Measurements from ENCODE around the gene PSMA5. TPM values are rescaled to one million over a fixed set of nuclear protein-coding genes. Genes with fewer than 3 reads are reported as not detected.

The PSMA5 gene
- total RNA-seq, 1 experiment from 2014 or later = 169 TPM

DNA sequence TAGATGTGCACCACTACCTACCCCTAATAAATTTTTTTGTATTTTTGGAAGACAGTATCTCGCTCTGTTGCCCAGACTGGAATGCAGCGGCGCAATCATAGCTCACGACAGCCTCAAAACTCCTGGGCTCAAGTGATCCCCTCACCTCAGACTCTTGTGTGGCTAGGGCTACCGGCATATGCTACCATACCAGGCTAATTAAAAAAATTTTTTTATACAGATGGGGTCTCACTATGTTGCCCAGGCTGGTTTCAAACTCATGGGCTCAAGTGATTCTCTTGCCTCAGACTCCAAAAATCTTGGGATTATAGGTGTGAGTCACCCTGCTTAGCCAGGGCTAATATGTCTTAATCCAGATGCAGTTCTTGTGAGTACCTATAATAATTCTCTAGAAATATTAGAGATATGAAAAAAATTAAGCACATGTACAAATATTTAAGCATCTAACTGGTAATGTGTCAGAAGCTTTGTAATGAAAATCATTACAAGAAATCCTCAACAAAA is 38.0 kb downstream of the PSMA5 start:
- H3K4me3 ChIP-seq (replicated peaks in 1 of 2; ENCODE audit: low read depth in 1 of 2, low read length in 2 of 2) = no peak overlapping the region
- BruUV-seq (replicated peaks) = no TSS peak
- ATAC-seq (no peak), DNase-seq (ENCODE audit: low read depth, low spot score) (no peak)
- H3K79me2 ChIP-seq (ENCODE audit: insufficient read depth, low read length) = no peaks in the 10 kb centered on the region
- H3K4me2 ChIP-seq (ENCODE audit: low read length) = no peak overlapping the region
- no peak overlapping the region for H2AFZ ChIP-seq (ENCODE audit: low read depth, low read length, poor library complexity, severe bottlenecking)
- ChIA-PET CTCF (interaction anchor here (0.9 kb wide), 1 partner anchor 14 kb away, joined by 3 read pairs; no protein-coding TSS in a partner anchor), RAD21 (ENCODE audit: low non-redundant PET in 1 of 2, low total read pairs in 2 of 2, uncharacterized antibody in 2 of 2, unreplicated experiment in 2 of 2) (no interaction called here), POLR2A (no interaction called here)
- intact Hi-C loops (cut with micrococcal nuclease) = no loop called here
- no peaks in the 10 kb centered on the region for H3K9me3 ChIP-seq (ENCODE audit: control insufficient read depth in 1 of 2, insufficient read depth in 1 of 2, low read depth in 1 of 2, low read length in 2 of 2)
- H3K9me2 ChIP-seq (ENCODE audit: insufficient read depth) = no peaks in the 10 kb centered on the region
- no peaks in the 10 kb centered on the region for H3K27me3 ChIP-seq (ENCODE audit: insufficient read depth, low read length)
- H3K4me1 ChIP-seq (ENCODE audit: control insufficient read depth in 1 of 2, insufficient read depth in 2 of 2, low read length in 2 of 2) = no peaks in the 10 kb centered on the region
- no peaks in the 10 kb centered on the region for H4K20me1 ChIP-seq (ENCODE audit: insufficient read depth)
- H3K9ac ChIP-seq (ENCODE audit: low read length) = no peak overlapping the region
- TF ChIP-seq POLR2A (IDR thresholded peaks at IDR 0.05; ENCODE audit: borderline replicate concordance, extremely low read depth, insufficient read depth, insufficient read length) (no peak), RAD21 (IDR thresholded peaks at IDR 0.05; ENCODE audit: low read depth) (no peak), EZH2 (IDR thresholded peaks at IDR 0.05) (no peak), SP1 (IDR thresholded peaks at IDR 0.05; ENCODE audit: low read depth) (no peak), YY1 (IDR thresholded peaks at IDR 0.05; ENCODE audit: extremely low read depth, insufficient replicate concordance, low read depth, low read length) (no peak), SRF (IDR thresholded peaks at IDR 0.05; ENCODE audit: low read depth) (no peak), ZFX (IDR thresholded peaks at IDR 0.05) (no peak), CEBPB (IDR thresholded peaks at IDR 0.05; ENCODE audit: low read depth) (no peak), ZNF274 (IDR thresholded peaks at IDR 0.05; ENCODE audit: low read depth, low read length) (no peak), FOSL1 (IDR thresholded peaks at IDR 0.05; ENCODE audit: low read depth) (no peak)
- TF ChIP-seq, protein P1, sequence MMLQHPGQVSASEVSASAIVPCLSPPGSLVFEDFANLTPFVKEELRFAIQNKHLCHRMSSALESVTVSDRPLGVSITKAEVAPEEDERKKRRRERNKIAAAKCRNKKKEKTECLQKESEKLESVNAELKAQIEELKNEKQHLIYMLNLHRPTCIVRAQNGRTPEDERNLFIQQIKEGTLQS (IDR thresholded peaks at IDR 0.05) = no peak
- H3K36me3 ChIP-seq (ENCODE audit: control insufficient read depth in 1 of 2, insufficient read depth in 2 of 2, low read length in 2 of 2) = no peaks in the 10 kb centered on the region
- no peak overlapping the region for H3K27ac ChIP-seq (ENCODE audit: low read depth, low read length)

- Histone ChIP-seq H3K79me2 (ENCODE audit: insufficient read depth, low read length) (no peaks in the 10 kb centered on the region), H3K9me2 (ENCODE audit: insufficient read depth) (no peaks in the 10 kb centered on the region), H2AFZ (ENCODE audit: low read depth, low read length, poor library complexity, severe bottlenecking) (no peak overlapping the region), H3K4me3 (replicated peaks in 1 of 2; ENCODE audit: low read depth in 1 of 2, low read length in 2 of 2) (no peak overlapping the region), H3K4me2 (ENCODE audit: low read length) (no peak overlapping the region), H3K9me3 (ENCODE audit: control insufficient read depth in 1 of 2, insufficient read depth in 1 of 2, low read depth in 1 of 2, low read length in 2 of 2) (no peaks in the 10 kb centered on the region), H4K20me1 (ENCODE audit: insufficient read depth) (no peaks in the 10 kb centered on the region), H3K36me3 (ENCODE audit: control insufficient read depth in 1 of 2, insufficient read depth in 2 of 2, low read length in 2 of 2) (no peaks in the 10 kb centered on the region), H3K27me3 (ENCODE audit: insufficient read depth, low read length) (no peaks in the 10 kb centered on the region), H3K27ac (ENCODE audit: low read depth, low read length) (no peak overlapping the region), H3K4me1 (ENCODE audit: control insufficient read depth in 1 of 2, insufficient read depth in 2 of 2, low read length in 2 of 2) (no peaks in the 10 kb centered on the region), H3K9ac (ENCODE audit: low read length) (no peak overlapping the region)
- CTCF ChIA-PET = no interaction called here
- RAD21 ChIA-PET (ENCODE audit: low non-redundant PET in 1 of 2, low total read pairs in 2 of 2, uncharacterized antibody in 2 of 2, unreplicated experiment in 2 of 2) = no interaction called here
- ATAC-seq = no peak
- intact Hi-C loops (cut with micrococcal nuclease) = no loop called here
- TF ChIP-seq TCF7L2 (IDR thresholded peaks at IDR 0.05; ENCODE audit: borderline replicate concordance, extremely low read depth, insufficient read depth, insufficient read length) (no peak), EGR1 (IDR thresholded peaks at IDR 0.05; ENCODE audit: low read depth) (no peak)
- POLR2A ChIA-PET = no interaction called here
- no TSS peak for BruUV-seq (replicated peaks)
- DNase-seq (ENCODE audit: low read depth, low spot score) = no peak
Measured at GRCh38 chr1:109386054-109386717, 40.1 kb downstream of the PSMA5 start.

Measured in HCT116 (cell line).